Heart right ventricle (tissue), 16 donors: Measurements from ENCODE around the gene FRK. TPM values are rescaled to one million over a fixed set of nuclear protein-coding genes. Genes with fewer than 3 reads are reported as not detected.

Source experiments
- ATAC-seq, 8 donors: fragments of 200-7000 bp; cut with Tn5 transposase; one replicate each; pipeline ENCODE4 v1.9.1; 2020; ENCODE audit warnings: mild to moderate bottlenecking in 8 of 8, moderate library complexity in 8 of 8, moderate number of reproducible peaks in 1 of 8
- DNase-seq, 2 donors: peaks; one replicate each; pipeline ENCODE4 v3.0.0-alpha.2; 2020
- H3K27ac ChIP-seq, 10 donors: fragments of 200-600 bp; sonication (generic) in 2 of 10; one replicate each; pipeline versions ENCODE4 v1.5.0 to v1.8.0; 2020 to 2022; ENCODE audit warnings: mild to moderate bottlenecking in 3 of 10
- H3K27me3 ChIP-seq, 7 donors: fragments of 200-600 bp; one replicate each; pipeline ENCODE4 v1.8.0; 2021 to 2022; ENCODE audit warnings: mild to moderate bottlenecking in 2 of 7
- H3K36me3 ChIP-seq, 9 donors: fragments of 200-600 bp; sonication (generic) in 1 of 9; one replicate each; pipeline versions ENCODE4 v1.5.0 to v1.8.0; 2020 to 2022; ENCODE audit warnings: mild to moderate bottlenecking in 2 of 9
- H3K4me1 ChIP-seq, 9 donors: fragments of 200-600 bp; sonication (generic) in 1 of 9; one replicate each; pipeline versions ENCODE4 v1.5.0 to v1.8.0; 2020 to 2022; ENCODE audit warnings: mild to moderate bottlenecking in 4 of 9
- H3K4me3 ChIP-seq, 10 donors: fragments of 200-600 bp; sonication (generic) in 2 of 10; one replicate each; pipeline versions ENCODE4 v1.5.0 to v1.8.0; 2020 to 2022; ENCODE audit warnings: mild to moderate bottlenecking in 7 of 10, moderate library complexity in 2 of 10
- H3K9me3 ChIP-seq, 11 donors: fragments of 200-600 bp in 10 of 11; sonication (generic) in 2 of 11; one replicate each; pipeline versions ENCODE4 v1.5.0 to v1.8.0; 2013 to 2022; ENCODE audit warnings: mild to moderate bottlenecking in 2 of 11, control low read depth in 1 of 11, moderate library complexity in 1 of 11
- WGBS, 2 donors: extraction: QIAGEN DNeasy Blood & Tissue Kit; methylation state at CpG; one replicate each; pipeline ENCODE4 v1.1.7; 2013; ENCODE audit warnings: inconsistent platforms in 1 of 2; 5-methylcytosine and 5-hydroxymethylcytosine counted together
- intact Hi-C, 10 donors: fragments of 100-400 bp; cut with DNase I; formaldehyde crosslinking; loops; one replicate each; pipeline versions ENCODE4 v1.11.1 to v1.14.2; 2022
- polyA plus RNA-seq, 2 donors: library from polyadenylated mRNA; stranded (reverse); fragments of 200-250 nt; gene quantifications; one replicate each; pipeline ENCODE4 v1.2.3, GENCODE V29; 2013
- total RNA-seq, 10 donors: library from RNA; stranded (reverse); fragmentation: NEBNext Ultra II Directional in 3 of 10; extraction: Animal tissue kit (Norgen Biotek cat#: 25700) in 3 of 10; gene quantifications; one replicate each; pipeline versions ENCODE4 v1.2.1 to v1.2.4, GENCODE V29; 2021 to 2023
- TF ChIP-seq, protein P1 (sequence below), 9 donors: fragments of 200-600 bp; sonication (generic) in 2 of 9; IDR thresholded peaks; one replicate each; pipeline versions ENCODE4 v1.5.0 to v1.8.0; 2021 to 2022; ENCODE audit warnings: antibody characterized with exemption in 9 of 9, mild to moderate bottlenecking in 5 of 9, moderate library complexity in 1 of 9
- donor health status: Arrhythmogenic right ventricular cardiomyopathy.
- donor health status: ischemic (EF 13 %, LVEDD 7.1; RV severe dilation, severe dysfunction).
- donor health status: healthy with polysubstance abuse.
- donor health status: DM: no; HTN: yes; CAD: no.
- donor health status: DM: no; HTN: no; CAD: no.
- donor health status: ischemic (EF 25% LVEDD 6.9; RV normal size, moderate dysfunction).
- donor health status: ischemic (EF 25% LVEDD 5.7; RV mildly dilated, moderate dysfunction).
- donor health status: healthy.
- donor health status: DM: yes; HTN: yes; CAD: no.
- donor health status: Ischemic cardiomyopathy.
- donor health status: ischemic (EF 35%, LVEDD 5.7; RV mildly dilated, moderate dysfunction).
- donor health status: nonischemic (EF 11% LVEDD 7.7; RV severe dilation, severe dysfunction).
- donor health status: DM: yes; HTN: yes; CAD: no.
- donor health status: PGD.
- donor health status: ischemic (EF 29% LVEDD 5.4; RV normal size, mild dysfunction).
- donor health status: nonischemic (EF 23%, LVEDD 6.1; RV moderate dilation, normal function).

FRK gene
- total and polyA plus RNA-seq, 12 donors = 0.61 to 10.6 (median 6.6) TPM

DNA sequence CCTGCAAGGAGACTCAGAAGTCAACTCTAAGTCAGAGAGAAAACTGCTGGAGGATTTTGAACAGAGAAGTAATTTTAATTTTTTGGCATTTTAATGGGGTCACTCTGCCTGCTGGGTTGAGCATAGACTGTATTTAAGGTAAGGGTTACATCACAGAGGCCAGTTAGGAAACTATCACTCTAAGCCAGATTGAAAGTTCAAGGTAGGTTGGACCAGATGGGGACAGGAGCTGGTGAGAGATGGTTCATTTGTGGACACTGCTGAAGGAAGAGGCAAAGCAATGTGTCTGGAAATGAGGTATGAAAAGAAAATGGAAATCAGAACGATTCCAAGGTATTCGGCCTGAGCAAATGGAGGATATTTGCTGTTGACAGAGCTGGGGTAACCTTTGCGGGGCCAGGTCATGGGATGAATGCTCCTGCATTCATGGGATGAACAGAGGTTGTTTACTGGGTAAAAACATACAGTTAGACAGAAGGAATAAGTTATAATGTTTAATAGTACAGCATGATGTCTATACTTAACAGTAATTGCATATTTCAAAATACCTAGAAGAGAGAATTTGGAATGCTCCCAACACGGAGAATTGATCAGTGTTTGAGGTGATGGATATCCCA lies 26.9 kb downstream of the FRK start:
- Histone ChIP-seq H3K27me3 (no peaks in the 10 kb centered on the region), H3K36me3 (no peaks in the 10 kb centered on the region), H3K4me1 (peaks cover 0 to 50% (median 22%) of the 10 kb centered on the region in 9 donors), H3K27ac (no peak overlapping the region), H3K4me3 (no peak overlapping the region), H3K9me3 (no peaks in the 10 kb centered on the region)
- no peak for DNase-seq
- intact Hi-C loops = no loop called here
- TF ChIP-seq, protein P1, sequence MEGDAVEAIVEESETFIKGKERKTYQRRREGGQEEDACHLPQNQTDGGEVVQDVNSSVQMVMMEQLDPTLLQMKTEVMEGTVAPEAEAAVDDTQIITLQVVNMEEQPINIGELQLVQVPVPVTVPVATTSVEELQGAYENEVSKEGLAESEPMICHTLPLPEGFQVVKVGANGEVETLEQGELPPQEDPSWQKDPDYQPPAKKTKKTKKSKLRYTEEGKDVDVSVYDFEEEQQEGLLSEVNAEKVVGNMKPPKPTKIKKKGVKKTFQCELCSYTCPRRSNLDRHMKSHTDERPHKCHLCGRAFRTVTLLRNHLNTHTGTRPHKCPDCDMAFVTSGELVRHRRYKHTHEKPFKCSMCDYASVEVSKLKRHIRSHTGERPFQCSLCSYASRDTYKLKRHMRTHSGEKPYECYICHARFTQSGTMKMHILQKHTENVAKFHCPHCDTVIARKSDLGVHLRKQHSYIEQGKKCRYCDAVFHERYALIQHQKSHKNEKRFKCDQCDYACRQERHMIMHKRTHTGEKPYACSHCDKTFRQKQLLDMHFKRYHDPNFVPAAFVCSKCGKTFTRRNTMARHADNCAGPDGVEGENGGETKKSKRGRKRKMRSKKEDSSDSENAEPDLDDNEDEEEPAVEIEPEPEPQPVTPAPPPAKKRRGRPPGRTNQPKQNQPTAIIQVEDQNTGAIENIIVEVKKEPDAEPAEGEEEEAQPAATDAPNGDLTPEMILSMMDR (IDR thresholded peaks at IDR 0.05) = no peak
- 67 to 80% methylated on average over 4 of the region's 4 CpGs for WGBS, 2 donors
- no peak for ATAC-seq

DNA sequence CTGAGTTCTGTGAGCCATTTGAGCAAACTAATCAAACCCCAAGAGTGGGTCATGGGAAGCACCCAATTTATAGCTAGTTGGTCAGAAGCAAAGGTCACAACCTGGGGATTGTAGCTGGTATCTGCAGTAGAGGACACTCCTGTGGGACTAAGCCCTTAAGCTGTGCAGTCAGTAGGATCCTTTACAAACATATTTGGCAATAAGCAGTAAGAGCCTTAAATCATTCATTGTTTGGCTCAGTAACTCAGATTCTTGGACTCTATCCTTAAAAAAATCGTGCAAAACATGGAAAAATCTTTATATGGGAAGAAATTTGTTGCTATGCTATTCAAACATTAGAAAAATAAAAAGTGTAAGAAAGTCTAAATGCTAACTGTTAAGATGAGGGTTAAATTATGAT lies 29.9 kb downstream of the FRK start:
- Histone ChIP-seq H3K36me3 (no peaks in the 10 kb centered on the region), H3K4me1 (peaks cover 0 to 37% (median 18%) of the 10 kb centered on the region in 9 donors), H3K27me3 (no peaks in the 10 kb centered on the region), H3K9me3 (no peaks in the 10 kb centered on the region), H3K4me3 (no peak overlapping the region), H3K27ac (no peak overlapping the region)
- no peak for ATAC-seq
- DNase-seq = no peak
- TF ChIP-seq, protein P1 (IDR thresholded peaks at IDR 0.05) = no peak
- 40 to 73% methylated on average over 1 of the region's 1 CpG for WGBS, 2 donors
- intact Hi-C loops = no loop called here

DNA sequence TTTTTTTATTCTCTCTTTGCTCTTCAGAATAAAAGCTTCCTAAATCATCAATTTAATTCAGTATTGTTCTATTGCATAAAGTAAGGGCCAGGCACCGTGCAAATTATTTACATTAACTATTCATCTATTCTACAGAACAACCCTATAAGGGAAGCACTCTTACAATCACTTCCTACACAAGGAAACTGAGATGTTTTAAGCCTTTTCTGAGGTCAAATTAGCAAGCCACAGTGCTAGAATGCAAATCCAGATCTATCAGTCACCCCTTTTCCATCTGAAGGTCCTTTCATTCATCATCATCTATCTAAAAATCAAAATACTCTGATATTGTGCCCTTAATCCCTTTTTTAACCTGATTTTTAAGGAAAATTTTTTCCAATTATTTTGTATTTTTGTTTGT lies 31.2 kb downstream of the FRK start:
- H3K27ac ChIP-seq = no peak overlapping the region
- no peak for DNase-seq
- no peak for ATAC-seq
- intact Hi-C loops = no loop called here
- 69 to 79% methylated on average over 1 of the region's 1 CpG for WGBS, 2 donors
- H3K4me3 ChIP-seq = no peak overlapping the region
- no peaks in the 10 kb centered on the region for H3K27me3 ChIP-seq
- H3K9me3 ChIP-seq = no peaks in the 10 kb centered on the region
- no peaks in the 10 kb centered on the region for H3K36me3 ChIP-seq
- TF ChIP-seq, protein P1 (IDR thresholded peaks at IDR 0.05) = no peak
- H3K4me1 ChIP-seq = peaks cover 0 to 28% (median 9%) of the 10 kb centered on the region in 9 donors

DNA sequence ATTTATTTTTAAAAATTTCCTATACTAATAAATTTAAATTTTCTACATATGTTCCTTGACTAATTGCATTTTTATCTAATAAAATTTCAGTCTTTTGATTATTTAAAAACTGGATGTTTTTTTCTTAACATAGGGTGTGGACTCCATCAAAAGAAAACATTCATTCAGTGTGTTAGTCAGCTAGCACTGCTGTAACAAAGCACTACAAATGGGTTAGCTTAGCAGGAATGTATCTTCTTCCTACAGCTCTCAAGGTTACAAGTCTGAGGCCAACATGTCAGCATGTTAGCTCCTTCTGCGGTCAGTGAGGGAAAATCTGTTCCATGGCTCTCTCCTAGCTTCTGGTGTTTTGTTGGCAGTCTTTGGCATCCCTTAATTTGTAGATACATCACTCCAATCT lies 32.5 kb downstream of the FRK start:
- TF ChIP-seq, protein P1 (IDR thresholded peaks at IDR 0.05) = no peak
- Histone ChIP-seq H3K4me1 (peaks cover 0 to 16% (median 2%) of the 10 kb centered on the region in 9 donors), H3K36me3 (no peaks in the 10 kb centered on the region), H3K4me3 (no peak overlapping the region), H3K9me3 (no peaks in the 10 kb centered on the region), H3K27ac (no peak overlapping the region), H3K27me3 (no peaks in the 10 kb centered on the region)
- 87 to 88% methylated on average over 1 of the region's 1 CpG for WGBS, 2 donors
- intact Hi-C loops = no loop called here
- DNase-seq (no peak), ATAC-seq (no peak)
